HepG2 (cell line): ENCODE data around the gene SPINDOC. TPM values are rescaled to one million over a fixed set of nuclear protein-coding genes. Genes with fewer than 3 reads are reported as not detected.

Experiments
- ATAD3A ChIP-seq: sonication (generic); formaldehyde crosslinking; IDR thresholded peaks from 2 replicates; pipeline ENCODE4 v1.4.0; 2020; ENCODE audit warnings: missing genetic modification reagents
- CBX2 ChIP-seq, 2 experiments: fragments of 200-600 bp in 1 of 2; sonication (generic); formaldehyde crosslinking in 1 of 2; IDR thresholded peaks; 2 replicates each; pipeline versions ENCODE4 v1.7.0 to v1.8.1; 2018 to 2022; ENCODE audit warnings: low read depth in 2 of 2, low read length in 1 of 2, mild to moderate bottlenecking in 1 of 2, missing genetic modification reagents in 1 of 2
- E2F1 ChIP-seq: sonication (generic); formaldehyde crosslinking; IDR thresholded peaks from 2 replicates; pipeline ENCODE4 v1.5.0; 2020; ENCODE audit warnings: missing genetic modification reagents
- GATAD2A ChIP-seq: IDR thresholded peaks from 2 replicates; pipeline ENCODE4 v1.6.1; 2016
- GTF3A ChIP-seq: sonication (generic); formaldehyde crosslinking; conservative IDR thresholded peaks from 2 replicates; pipeline ENCODE4 v1.4.0; 2020; ENCODE audit warnings: mild to moderate bottlenecking, missing genetic modification reagents
- HIC2 ChIP-seq: sonication (generic); formaldehyde crosslinking; IDR thresholded peaks from 2 replicates; pipeline ENCODE4 v1.9.0; 2022; ENCODE audit warnings: low read depth, missing genetic modification reagents
- ISX ChIP-seq: sonication (generic); formaldehyde crosslinking; conservative IDR thresholded peaks from 2 replicates; pipeline ENCODE4 v1.5.0; 2020; ENCODE audit warnings: missing genetic modification reagents
- MAZ ChIP-seq, 2 experiments: sonication (generic) in 1 of 2; formaldehyde crosslinking in 1 of 2; IDR thresholded peaks; 2 replicates each; pipeline versions ENCODE4 v1.5.0 to v1.6.1; 2012 to 2020; ENCODE audit warnings: low read depth in 2 of 2, mild to moderate bottlenecking in 2 of 2, borderline replicate concordance in 1 of 2, improper control_type of control experiment in 1 of 2, low read length in 1 of 2, missing genetic modification reagents in 1 of 2, moderate library complexity in 1 of 2
- PHF8 ChIP-seq: sonication (generic); formaldehyde crosslinking; IDR thresholded peaks from 2 replicates; pipeline ENCODE4 v1.5.0; 2020; ENCODE audit warnings: missing genetic modification reagents
- POGK ChIP-seq: sonication (generic); formaldehyde crosslinking; conservative IDR thresholded peaks from 2 replicates; pipeline ENCODE4 v1.8.0; 2022; ENCODE audit warnings: mild to moderate bottlenecking, moderate library complexity, missing genetic modification reagents
- RBM22 ChIP-seq: fragments of 200-400 bp; formaldehyde crosslinking; optimal IDR thresholded peaks from 2 replicates; pipeline ENCODE3; 2017; ENCODE audit warnings: mild to moderate bottlenecking, low read length, moderate library complexity
- SRF ChIP-seq: IDR thresholded peaks from 2 replicates; pipeline ENCODE4 v1.6.1; 2011; ENCODE audit warnings: mild to moderate bottlenecking, low read depth, low read length, moderate library complexity
- SRY ChIP-seq: sonication (generic); formaldehyde crosslinking; IDR thresholded peaks from 2 replicates; pipeline ENCODE4 v1.8.0; 2022; ENCODE audit warnings: mild to moderate bottlenecking, missing genetic modification reagents
- ZFP91 ChIP-seq: sonication (generic); formaldehyde crosslinking; IDR thresholded peaks from 2 replicates; pipeline ENCODE4 v1.9.0; 2022; ENCODE audit warnings: missing genetic modification reagents, mild to moderate bottlenecking, borderline replicate concordance
- ZNF691 ChIP-seq: sonication (generic); formaldehyde crosslinking; IDR thresholded peaks from 2 replicates; pipeline ENCODE4 v1.4.0; 2020; ENCODE audit warnings: missing genetic modification reagents, low read depth, mild to moderate bottlenecking, borderline replicate concordance
- ZNF800 ChIP-seq: sonication (generic); formaldehyde crosslinking; IDR thresholded peaks from 2 replicates; pipeline ENCODE4 v1.4.0; 2020; ENCODE audit warnings: missing genetic modification reagents
- polyA plus RNA-seq, 8 experiments: library from polyadenylated mRNA; depleted of rRNA in 3 of 8; stranded (reverse) in 7 of 8; unstranded in 1 of 8; fragments of >200 nt; fragmentation: Illumina TruSeq in 4 of 8; extraction: Trizol in 4 of 8; gene quantifications; 2 replicates each; pipeline versions ENCODE4 v1.2.1 to v1.2.3, GENCODE V29; 2011 to 2016; ENCODE audit warnings: low read depth in 4 of 8, missing spikeins in 1 of 8, mixed read lengths in 1 of 8; ENCODE audit not compliant: insufficient read depth in 1 of 8
- total RNA-seq, 5 experiments: library from RNA; depleted of rRNA; stranded (reverse); fragments of >200 nt; fragmentation: Illumina TruSeq; extraction: Trizol; gene quantifications; 2 replicates each; pipeline ENCODE4 v1.2.3, GENCODE V29; 2016; ENCODE audit warnings: low read depth in 1 of 5

Gene SPINDOC
- total and polyA plus RNA-seq, 2 of the 13 experiments (the other 11 are each of a cell fraction or from before 2014, with no cell fraction given), result 21.4 to 29.9 TPM

GRCh38 chr11:63813035-63813562 lies at the start of gene SPINDOC (continued):
- TF ChIP-seq MAZ (IDR thresholded peaks at IDR 0.05; ENCODE audit: borderline replicate concordance, low read depth, low read length) (no peak), MAZ (CRISPR knock-in tag; IDR thresholded peaks at IDR 0.05; ENCODE audit: low read depth) (peak; percentile 37), ZFP91 (no peak), CBX2 (IDR thresholded peaks at IDR 0.05; ENCODE audit: low read depth, low read length) (no peak), CBX2 (CRISPR knock-in tag; IDR thresholded peaks at IDR 0.05; ENCODE audit: low read depth) (no peak), HIC2 (CRISPR knock-in tag) (0 out of 2 replicates have a peak, but pooled peaks have one; percentile 32), E2F1 (peak; percentile 55; the same call in 1 of the 2 replicates), POGK (CRISPR knock-in tag) (0 out of 2 replicates have a peak, but pooled peaks have one; percentile 35), ATAD3A (CRISPR knock-in tag) (no peak), SRF (peak; percentile 76), GTF3A (no peak), ZNF800 (CRISPR knock-in tag) (no peak), GATAD2A (peak; percentile 50), ISX (no peak), RBM22 (no peak), SRY (CRISPR knock-in tag) (0 out of 2 replicates have a peak, but pooled peaks have one; percentile 1), PHF8 (CRISPR knock-in tag) (0 out of 2 replicates have a peak, but pooled peaks have one; percentile 2), ZNF691 (CRISPR knock-in tag) (no peak)
